Type B pancreatic cell (in vitro differentiated cells): ENCODE measurements around the gene PIGQ. TPM values are rescaled to one million over a fixed set of nuclear protein-coding genes. Genes with fewer than 3 reads are reported as not detected.
A peak's percentile ranks its signal among the peaks of the same experiment; 100 is the strongest.

Source experiments
- DNase-seq: peaks from one replicate; pipeline ENCODE4 v3.0.0; 2021; ENCODE audit warnings: mixed read lengths; ENCODE audit not compliant: unreplicated experiment; ENCODE audit errors: extremely low spot score
- H3K27ac Mint-ChIP-seq: 2 replicates; pipeline ENCODE4 v1.8.0; 2021; ENCODE audit warnings: mild to moderate bottlenecking, mixed read lengths
- H3K27me3 Mint-ChIP-seq: 2 replicates; pipeline ENCODE4 v1.8.0; 2021; ENCODE audit warnings: mixed read lengths
- H3K36me3 Mint-ChIP-seq: 2 replicates; pipeline ENCODE4 v1.8.0; 2021; ENCODE audit warnings: mixed read lengths
- H3K4me1 Mint-ChIP-seq: one replicate; pipeline ENCODE4 v1.8.0; 2021; ENCODE audit warnings: mixed read lengths; ENCODE audit not compliant: unreplicated experiment
- H3K4me3 Mint-ChIP-seq: 2 replicates; pipeline ENCODE4 v1.8.0; 2021; ENCODE audit warnings: mild to moderate bottlenecking, mixed read lengths
- H3K9me3 Mint-ChIP-seq: 2 replicates; pipeline ENCODE4 v1.8.0; 2021; ENCODE audit warnings: mixed read lengths
- total RNA-seq: library from RNA; stranded (reverse); gene quantifications from 2 replicates; pipeline ENCODE4 v1.2.1, GENCODE V29; 2021; ENCODE audit warnings: low replicate concordance
- TF ChIP-seq, protein P1 (sequence below): fragments of 200-600 bp; sonication (generic); conservative IDR thresholded peaks from 2 replicates; pipeline ENCODE4 v1.5.0; 2021; ENCODE audit warnings: antibody characterized with exemption, mild to moderate bottlenecking

Gene PIGQ
- total RNA-seq, 1 donor from 2014 or later = 83.5 TPM

DNA sequence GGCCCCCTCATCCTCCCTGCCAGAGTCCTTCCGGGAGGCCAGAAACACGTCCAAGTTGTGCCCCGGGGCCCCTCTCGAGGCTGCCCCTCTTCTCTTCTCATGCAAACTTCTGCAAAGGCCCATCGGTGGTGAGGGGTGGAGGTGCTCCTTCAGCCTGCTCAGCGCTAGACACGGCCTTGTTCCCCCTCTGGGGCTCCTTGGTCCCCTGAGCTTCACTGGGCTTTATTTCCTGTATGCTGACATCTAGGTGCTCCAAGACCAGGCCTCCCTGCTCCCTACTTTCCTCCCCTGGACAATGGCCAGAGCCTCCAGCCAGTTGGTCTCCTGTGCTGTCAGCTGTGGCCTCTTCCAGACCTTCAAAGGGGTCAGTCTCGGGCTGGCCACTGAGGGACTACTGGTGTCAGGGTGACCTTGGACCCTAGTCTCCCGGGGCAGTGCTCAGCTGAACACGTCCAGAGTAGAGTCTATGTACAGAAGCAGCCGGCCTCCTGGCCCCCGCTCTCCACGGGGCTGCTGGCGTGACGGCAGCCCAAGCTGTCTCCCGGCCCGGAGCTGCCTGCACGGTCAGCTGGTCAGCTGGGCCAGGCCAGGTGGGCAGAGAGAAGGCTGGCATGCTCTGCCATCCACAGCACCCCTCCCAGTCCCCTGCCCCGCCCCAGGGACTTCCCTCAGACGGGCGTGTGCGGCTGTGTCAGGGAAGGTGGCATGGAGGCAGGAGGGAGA lies 11.3 kb upstream of the PIGQ start:
- no peak for DNase-seq
- TF ChIP-seq, protein P1, sequence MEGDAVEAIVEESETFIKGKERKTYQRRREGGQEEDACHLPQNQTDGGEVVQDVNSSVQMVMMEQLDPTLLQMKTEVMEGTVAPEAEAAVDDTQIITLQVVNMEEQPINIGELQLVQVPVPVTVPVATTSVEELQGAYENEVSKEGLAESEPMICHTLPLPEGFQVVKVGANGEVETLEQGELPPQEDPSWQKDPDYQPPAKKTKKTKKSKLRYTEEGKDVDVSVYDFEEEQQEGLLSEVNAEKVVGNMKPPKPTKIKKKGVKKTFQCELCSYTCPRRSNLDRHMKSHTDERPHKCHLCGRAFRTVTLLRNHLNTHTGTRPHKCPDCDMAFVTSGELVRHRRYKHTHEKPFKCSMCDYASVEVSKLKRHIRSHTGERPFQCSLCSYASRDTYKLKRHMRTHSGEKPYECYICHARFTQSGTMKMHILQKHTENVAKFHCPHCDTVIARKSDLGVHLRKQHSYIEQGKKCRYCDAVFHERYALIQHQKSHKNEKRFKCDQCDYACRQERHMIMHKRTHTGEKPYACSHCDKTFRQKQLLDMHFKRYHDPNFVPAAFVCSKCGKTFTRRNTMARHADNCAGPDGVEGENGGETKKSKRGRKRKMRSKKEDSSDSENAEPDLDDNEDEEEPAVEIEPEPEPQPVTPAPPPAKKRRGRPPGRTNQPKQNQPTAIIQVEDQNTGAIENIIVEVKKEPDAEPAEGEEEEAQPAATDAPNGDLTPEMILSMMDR = no peak
- Mint-ChIP-seq H3K27me3 (peaks cover 22% of the 10 kb centered on the region), H3K4me1 (peaks cover 9% of the 10 kb centered on the region), H3K27ac (no peak overlapping the region), H3K4me3 (no peak overlapping the region), H3K36me3 (no peaks in the 10 kb centered on the region), H3K9me3 (no peaks in the 10 kb centered on the region)

DNA sequence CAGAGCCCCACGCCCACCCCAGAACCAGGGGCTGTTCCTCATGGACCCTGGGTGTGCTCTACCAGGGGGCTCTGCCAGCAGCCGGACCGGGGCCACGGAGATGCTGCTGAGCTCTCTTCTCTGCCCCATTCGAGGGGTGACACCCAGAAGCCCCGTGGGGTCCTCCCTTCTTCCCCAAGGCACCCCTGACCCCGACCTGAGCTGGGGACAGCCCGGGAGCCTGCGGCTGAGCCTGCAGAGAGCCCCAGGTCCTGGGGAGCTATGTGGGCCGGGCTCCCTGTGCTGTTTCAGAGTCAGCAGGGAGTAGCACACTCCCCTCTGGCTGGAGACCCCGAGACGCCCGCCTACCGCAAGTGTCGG lies 10.8 kb upstream of the PIGQ start:
- TF ChIP-seq, protein P1 = no peak
- no peaks in the 10 kb centered on the region for H3K9me3 Mint-ChIP-seq
- no peak for DNase-seq
- H3K36me3 Mint-ChIP-seq = no peaks in the 10 kb centered on the region
- H3K27me3 Mint-ChIP-seq = peaks cover 22% of the 10 kb centered on the region
- no peak overlapping the region for H3K27ac Mint-ChIP-seq
- H3K4me3 Mint-ChIP-seq = no peak overlapping the region
- peaks cover 9% of the 10 kb centered on the region for H3K4me1 Mint-ChIP-seq

DNA sequence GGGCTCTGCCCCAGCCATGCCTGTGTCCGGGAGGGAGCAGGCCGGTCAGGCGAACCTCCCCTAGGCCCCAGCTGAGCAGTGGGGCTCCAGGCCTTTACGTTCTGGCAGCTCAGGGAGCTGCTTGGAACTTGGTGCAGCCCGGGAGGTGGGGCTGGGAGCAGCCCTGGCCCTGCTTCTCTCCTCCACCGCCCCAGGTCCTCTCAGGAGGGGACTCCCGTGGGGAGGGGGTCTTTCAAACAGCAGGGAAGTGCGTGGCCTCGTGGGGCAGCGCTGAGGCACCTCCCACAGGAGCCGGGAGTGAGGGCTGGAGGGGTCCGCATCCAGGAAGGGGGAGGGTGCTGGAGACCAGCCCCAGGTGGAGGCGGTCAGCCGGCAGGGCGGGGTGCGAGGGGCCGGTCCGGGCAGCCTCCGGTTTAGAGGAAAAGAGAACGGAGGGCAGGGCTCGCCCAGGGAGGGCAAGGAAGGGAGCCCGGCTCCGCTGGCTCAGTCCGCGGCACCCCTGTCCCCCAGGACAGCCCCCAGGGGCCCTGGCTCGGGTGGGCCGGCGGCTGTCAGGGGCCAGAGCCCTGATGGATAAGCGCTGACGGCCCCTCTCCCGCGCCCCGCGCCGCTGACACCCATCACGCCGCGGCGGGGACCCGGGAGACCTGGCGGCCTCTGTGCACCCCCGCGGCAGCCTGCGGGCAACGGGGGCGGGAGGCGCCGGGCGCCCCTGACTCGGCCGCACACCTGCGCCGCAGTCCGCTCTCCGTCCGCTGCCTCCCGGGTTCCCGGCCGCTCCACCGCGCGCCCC lies 10.2 kb upstream of the PIGQ start:
- no peak overlapping the region for H3K27ac Mint-ChIP-seq
- no peaks in the 10 kb centered on the region for H3K36me3 Mint-ChIP-seq
- peak overlapping the region; percentile 36 for H3K4me3 Mint-ChIP-seq
- H3K4me1 Mint-ChIP-seq = peaks cover 6% of the 10 kb centered on the region
- no peak for DNase-seq
- peaks cover 22% of the 10 kb centered on the region for H3K27me3 Mint-ChIP-seq
- no peaks in the 10 kb centered on the region for H3K9me3 Mint-ChIP-seq
- TF ChIP-seq, protein P1 = no peak

DNA sequence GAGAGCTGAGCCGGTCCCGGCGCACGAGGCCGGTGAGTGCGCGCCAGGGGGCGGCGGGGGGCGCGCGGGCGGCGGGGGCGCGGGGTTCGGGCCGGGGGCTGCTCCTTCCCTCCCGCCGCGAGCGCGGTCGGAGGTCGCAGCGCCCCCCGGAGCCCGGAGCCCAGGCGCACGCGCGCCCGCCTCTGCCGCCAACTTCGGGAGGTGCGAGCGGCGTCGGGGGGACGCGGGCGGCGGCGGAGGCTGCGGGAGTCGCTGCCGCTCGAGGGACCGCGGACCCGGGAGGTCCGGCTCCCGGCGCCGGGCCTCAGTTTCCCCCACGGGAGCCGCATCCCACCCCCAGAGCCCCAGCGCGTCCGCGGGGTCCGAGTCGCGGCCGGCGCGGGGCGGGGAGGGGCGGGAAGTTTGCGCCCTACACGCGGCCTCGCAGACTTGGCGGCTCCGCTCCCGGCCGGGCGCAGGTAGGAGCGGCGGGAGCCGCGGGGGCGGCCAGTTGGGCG lies 9.5 kb upstream of the PIGQ start, which contains the start of gene PRR35:
PRR35 (plus strand) TSS at position 191 of the 497 bp plus-strand sequence. CDS start 2,901 bp downstream, outside the sequence.
- no peaks in the 10 kb centered on the region for H3K9me3 Mint-ChIP-seq
- H3K36me3 Mint-ChIP-seq = no peaks in the 10 kb centered on the region
- no peak for DNase-seq
- peaks cover 22% of the 10 kb centered on the region for H3K27me3 Mint-ChIP-seq
- no peak within 1 kb of the TSS for H3K27ac Mint-ChIP-seq
- TF ChIP-seq, protein P1 = no peak
- peak within 1 kb of the TSS; percentile 36 for H3K4me3 Mint-ChIP-seq
- H3K4me1 Mint-ChIP-seq = peaks cover 6% of the 10 kb centered on the region

DNA sequence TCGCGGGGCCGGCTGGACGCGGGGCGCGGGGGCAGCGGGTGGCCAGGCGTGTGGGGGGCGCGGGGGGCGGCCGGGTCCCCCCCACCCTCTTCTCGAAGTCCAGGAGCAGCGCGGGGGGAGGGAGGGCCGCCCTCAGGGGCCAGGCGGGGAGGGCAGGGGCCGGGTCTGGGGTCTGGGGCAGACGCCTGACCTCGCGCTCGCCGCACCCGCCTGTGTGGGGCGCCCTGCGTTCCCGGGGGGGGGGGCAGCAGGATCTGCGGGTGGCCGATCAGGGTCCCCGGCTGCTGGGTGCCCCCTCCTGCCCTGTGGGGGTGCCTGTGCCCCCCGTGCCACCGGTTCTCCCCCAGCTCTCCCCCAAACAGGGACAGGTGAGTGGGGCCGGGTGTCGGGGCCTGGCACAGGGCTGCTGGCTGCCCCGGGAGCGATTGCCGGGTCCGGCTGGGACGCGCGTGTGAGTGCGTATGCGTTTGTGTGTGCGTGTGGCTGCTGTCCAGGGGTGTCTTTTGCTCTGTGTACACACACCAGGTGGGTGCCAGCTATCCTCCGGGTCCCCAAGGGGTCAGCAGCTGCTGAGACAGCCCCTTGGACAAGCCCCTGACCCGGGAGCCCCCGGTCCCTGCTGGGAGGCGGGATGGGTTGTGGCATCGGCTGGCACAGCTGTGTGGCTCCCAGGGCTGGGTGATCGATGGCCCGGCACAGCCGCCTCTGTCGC lies 8.9 kb upstream of the PIGQ start:
- Mint-ChIP-seq H3K9me3 (no peaks in the 10 kb centered on the region), H3K27me3 (peaks cover 22% of the 10 kb centered on the region), H3K4me1 (peaks cover 6% of the 10 kb centered on the region), H3K36me3 (no peaks in the 10 kb centered on the region), H3K4me3 (no peak overlapping the region), H3K27ac (no peak overlapping the region)
- DNase-seq = no peak
- TF ChIP-seq, protein P1 = no peak
